Measurements from ENCODE around the gene COL7A1. TPM values are rescaled to one million over a fixed set of nuclear protein-coding genes. Genes with fewer than 3 reads are reported as not detected.
"Not testable (repeated sequence)": the region's sequence is repeated elsewhere in the genome, so short reads cannot be mapped to it uniquely, and the experiment has no call there.

The COL7A1 gene
- total RNA-seq, 4 donors from 2014 or later = 3.1 to 15.7 (median 15.0) TPM

DNA sequence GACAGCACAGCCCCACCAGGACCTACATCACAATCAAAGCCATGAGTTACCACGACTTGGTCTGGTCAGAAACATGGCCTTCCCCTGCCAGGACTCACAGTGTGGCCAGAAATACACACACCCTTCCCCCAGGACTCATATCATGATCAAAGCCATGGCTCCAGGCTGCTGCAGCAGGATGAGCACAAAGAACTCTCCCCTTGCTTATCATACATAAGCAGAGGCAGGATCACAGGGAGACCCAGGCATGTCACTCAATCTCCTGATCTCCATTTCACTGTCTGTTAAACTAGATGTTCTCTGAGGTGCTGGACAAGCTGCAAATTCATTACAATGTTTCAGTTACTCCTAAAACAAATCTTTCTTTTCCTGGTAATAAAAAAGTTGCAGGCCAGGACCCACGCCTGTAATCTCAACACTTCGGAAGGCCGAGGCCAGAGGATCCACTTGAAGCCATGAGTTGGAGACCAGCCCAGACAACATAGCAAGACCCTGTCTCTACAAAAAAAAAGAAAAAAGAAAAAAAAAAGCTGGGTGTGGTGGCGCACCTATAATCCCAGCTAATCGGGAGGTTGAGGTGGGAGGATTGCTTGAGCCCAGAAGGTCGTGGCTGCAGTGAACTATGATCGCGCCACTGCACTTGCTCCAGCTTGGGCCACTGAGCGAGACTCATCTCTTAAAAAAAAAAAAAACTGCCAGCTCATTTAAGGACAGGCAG lies 39.7 kb downstream of the COL7A1 start:
- 86% methylated on average over 10 of the region's 10 CpGs for WGBS, 2 donors
- H3K4me1 ChIP-seq = peaks cover 0 to 44% (median 27%) of the 10 kb centered on the region in 4 donors
- no peaks in the 10 kb centered on the region for H3K9me3 ChIP-seq
- H3K27ac ChIP-seq = peak overlapping the region in 1 of 4 donors; percentile 78
- no peak overlapping the region for H3K4me3 ChIP-seq
- H3K36me3 ChIP-seq = no peaks in the 10 kb centered on the region
- H3K27me3 ChIP-seq = no peaks in the 10 kb centered on the region
- TF ChIP-seq CTCF (IDR thresholded peaks at IDR 0.05) (no peak), POLR2A (IDR thresholded peaks at IDR 0.05) (no peak), EP300 (IDR thresholded peaks at IDR 0.05) (no peak)
- DNase-seq (ENCODE audit: low spot score in 2 of 2) = no peak

DNA sequence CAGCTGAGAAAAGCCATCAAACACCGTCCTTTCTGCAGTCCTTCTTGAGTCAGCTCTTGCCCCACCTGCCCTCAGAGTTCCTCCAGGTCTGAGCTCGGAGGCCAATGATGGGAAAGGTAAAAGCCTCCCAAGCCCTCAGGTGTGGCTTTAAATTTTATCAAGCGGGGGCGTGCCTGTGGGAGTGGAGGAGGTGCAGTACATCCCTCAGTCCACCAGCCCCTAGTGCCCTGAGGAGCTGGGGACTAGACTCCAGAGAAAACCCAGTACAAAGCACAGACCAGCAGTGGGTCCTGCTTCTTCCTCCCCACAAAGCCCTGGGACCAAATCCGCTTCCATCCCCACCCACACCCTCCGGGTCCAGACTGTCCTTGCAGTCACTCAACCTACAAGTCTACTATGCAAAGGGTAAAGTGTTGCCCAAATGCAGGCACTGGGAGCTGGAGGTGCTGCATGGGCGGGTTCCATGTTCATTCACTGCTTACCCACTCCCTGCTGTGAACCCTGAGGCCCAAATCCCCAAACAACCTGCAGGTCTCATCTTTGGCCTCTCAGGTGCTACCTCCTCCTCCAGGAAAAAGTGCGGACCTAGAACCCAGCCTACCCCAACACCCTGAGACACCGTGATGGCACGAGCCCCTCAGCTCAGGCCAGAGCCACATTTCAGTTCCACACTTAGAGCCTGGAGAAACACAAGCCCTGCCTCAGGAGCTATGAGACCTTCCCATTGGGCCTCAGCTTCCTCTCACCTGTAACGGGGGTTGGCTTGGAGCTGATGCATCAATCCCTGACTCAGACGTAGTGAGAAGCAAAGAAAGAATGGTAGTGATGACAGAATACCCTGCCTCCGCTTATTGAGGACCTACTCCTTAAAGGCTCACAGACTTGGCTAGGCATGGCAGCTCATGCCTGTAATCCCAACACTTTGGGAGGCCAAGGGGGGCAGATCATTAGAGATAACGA lies 41.0 kb downstream of the COL7A1 start:
- H3K36me3 ChIP-seq = no peaks in the 10 kb centered on the region
- no peak for TF ChIP-seq POLR2A (IDR thresholded peaks at IDR 0.05)
- no peak for TF ChIP-seq EP300 (IDR thresholded peaks at IDR 0.05)
- no peak for TF ChIP-seq CTCF (IDR thresholded peaks at IDR 0.05)
- no peaks in the 10 kb centered on the region for H3K9me3 ChIP-seq
- peaks cover 0 to 33% (median 22%) of the 10 kb centered on the region in 4 donors for H3K4me1 ChIP-seq
- H3K27me3 ChIP-seq = no peaks in the 10 kb centered on the region
- 86 to 87% methylated on average over 12 to 14 of the region's 14 CpGs for WGBS, 2 donors
- no peak overlapping the region for H3K4me3 ChIP-seq
- no peak overlapping the region for H3K27ac ChIP-seq
- no peak for DNase-seq (ENCODE audit: low spot score in 2 of 2)

DNA sequence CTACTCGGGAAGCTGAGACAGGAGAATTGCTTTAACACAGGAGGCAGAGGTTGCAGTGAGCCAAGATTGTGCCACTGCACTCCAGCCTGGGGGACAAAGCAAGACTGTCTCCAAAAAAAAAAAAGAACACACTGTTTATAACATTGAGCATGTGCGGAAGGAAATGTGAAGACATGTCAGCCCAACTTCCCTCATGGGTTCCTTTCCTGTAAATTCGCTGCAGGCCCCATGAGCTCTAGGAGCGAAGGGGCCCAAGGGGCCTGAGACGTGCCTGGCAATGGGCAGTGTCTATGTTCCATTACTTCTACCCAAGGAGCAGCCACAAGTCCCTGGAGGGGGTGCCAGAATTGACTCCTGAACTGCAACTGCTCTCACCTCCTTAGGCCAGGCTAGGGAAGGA lies 41.8 kb downstream of the COL7A1 start:
- no peak for DNase-seq (ENCODE audit: low spot score in 2 of 2)
- H3K36me3 ChIP-seq = no peaks in the 10 kb centered on the region
- H3K9me3 ChIP-seq = no peaks in the 10 kb centered on the region
- H3K4me1 ChIP-seq = peaks cover 0 to 32% (median 18%) of the 10 kb centered on the region in 4 donors
- 79 to 88% methylated on average over 5 of the region's 5 CpGs for WGBS, 2 donors
- H3K27ac ChIP-seq = peak overlapping the region in 1 of 4 donors; percentile 7
- TF ChIP-seq CTCF (IDR thresholded peaks at IDR 0.05) (no peak), EP300 (IDR thresholded peaks at IDR 0.05) (no peak), POLR2A (IDR thresholded peaks at IDR 0.05) (no peak)
- no peak overlapping the region for H3K4me3 ChIP-seq
- no peaks in the 10 kb centered on the region for H3K27me3 ChIP-seq

DNA sequence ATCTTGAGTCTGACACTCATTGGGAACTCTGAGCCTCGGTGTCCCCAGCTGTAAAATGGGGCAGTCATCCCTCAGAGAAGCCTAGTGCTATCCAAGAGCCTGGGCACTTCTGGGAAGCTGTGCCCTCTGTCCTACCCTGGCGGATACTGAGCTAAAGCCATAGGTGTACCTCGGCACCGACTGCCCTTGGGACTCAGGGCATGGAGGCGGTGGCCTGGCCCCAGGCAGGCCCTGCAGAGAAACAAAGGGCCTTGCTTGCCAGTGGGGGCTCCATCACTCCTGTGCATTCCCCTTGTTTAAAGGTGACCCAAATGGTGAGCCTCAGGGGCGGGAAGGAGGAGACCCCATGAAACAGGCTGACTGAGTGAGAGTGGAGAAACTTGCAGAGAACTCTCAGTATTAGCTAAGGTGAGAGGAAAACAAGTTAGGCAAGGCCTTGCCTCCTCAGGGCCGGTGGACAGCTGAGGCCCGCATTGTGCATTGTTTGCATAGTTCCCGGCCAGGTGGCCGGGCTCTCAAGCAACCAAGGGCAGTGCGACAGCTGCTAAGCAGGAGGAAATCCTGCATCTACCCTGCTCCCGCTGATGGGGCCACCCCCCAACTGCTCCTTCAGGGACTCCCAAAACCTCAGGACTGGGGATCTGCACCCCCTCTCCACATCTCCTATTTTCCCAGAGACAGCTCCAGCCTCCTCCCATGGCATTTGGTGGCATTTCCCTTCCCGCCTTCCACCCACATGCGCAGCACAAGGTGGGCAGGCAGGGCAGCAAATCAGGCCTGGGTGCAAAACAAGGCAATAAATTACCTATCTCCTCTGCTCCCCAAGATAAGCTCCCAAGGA lies 42.8 kb downstream of the COL7A1 start:
- Histone ChIP-seq H3K27me3 (no peaks in the 10 kb centered on the region), H3K9me3 (no peaks in the 10 kb centered on the region), H3K27ac (peak overlapping the region in 1 of 4 donors; percentile 7), H3K36me3 (peaks cover 0 to 7% (median 0%) of the 10 kb centered on the region in 3 donors), H3K4me3 (no peak overlapping the region), H3K4me1 (peaks cover 0 to 25% (median 10%) of the 10 kb centered on the region in 4 donors)
- DNase-seq (ENCODE audit: low spot score in 2 of 2) = no peak
- 84 to 88% methylated on average over 14 of the region's 14 CpGs for WGBS, 2 donors
- no peak for TF ChIP-seq POLR2A (IDR thresholded peaks at IDR 0.05)
- TF ChIP-seq EP300 (IDR thresholded peaks at IDR 0.05) = no peak
- no peak for TF ChIP-seq CTCF (IDR thresholded peaks at IDR 0.05)

DNA sequence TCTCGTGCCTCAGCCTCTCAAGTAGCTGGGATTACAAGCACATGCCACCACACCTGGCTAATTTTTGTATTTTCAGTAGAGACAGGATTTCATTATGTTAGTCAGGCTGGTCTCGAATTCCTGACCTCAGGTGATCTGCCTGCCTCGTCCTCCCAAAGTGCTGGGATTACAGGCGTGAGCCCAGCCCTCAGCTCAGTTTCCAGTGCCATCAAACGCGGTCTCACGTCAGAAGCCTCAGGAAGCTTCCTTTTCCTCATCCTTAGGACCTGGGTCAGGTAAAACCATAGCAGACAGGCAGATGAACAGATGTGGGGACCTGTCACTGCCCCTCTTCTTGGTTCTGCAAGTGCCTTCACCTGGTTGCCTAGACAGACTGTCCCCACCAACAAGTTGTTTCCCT lies 43.5 kb downstream of the COL7A1 start:
- H3K4me3 ChIP-seq; H3K27ac ChIP-seq; H3K27me3 ChIP-seq; DNase-seq (ENCODE audit: low spot score in 2 of 2); H3K9me3 ChIP-seq: not testable (repeated sequence)
- peaks cover 0 to 12% (median 0%) of the 10 kb centered on the region in 3 donors for H3K36me3 ChIP-seq
- H3K4me1 ChIP-seq = peaks cover 0 to 22% (median 7%) of the 10 kb centered on the region in 4 donors
- 93% methylated on average over 7 of the region's 7 CpGs for WGBS, 2 donors

Measured in tibial nerve (tissue), 4 donors.